Endothelial cell of umbilical vein (primary cell): ENCODE results near the gene ZNF580. TPM values are rescaled to one million over a fixed set of nuclear protein-coding genes. Genes with fewer than 3 reads are reported as not detected.

Source experiments
- BruUV-seq: library from RNA; stranded (reverse); fragments of 400-500 nt; replicated peaks from 2 replicates; lab custom pipeline; 2021; lab: Mats Ljungman, UMichigan
- CTCF ChIA-PET: fragments of 300-600, 350-600 bp; sonication (Branson Sonifier 250); formaldehyde crosslinking; loops from one replicate; lab custom pipeline; 2021; ENCODE audit warnings: antibody characterized with exemption, inconsistent platforms; lab: Charles Lee
- POLR2A ChIA-PET: fragments of 300-600, 350-600 bp; sonication (Branson Sonifier 250); formaldehyde crosslinking; loops from one replicate; lab custom pipeline; 2021; ENCODE audit warnings: antibody characterized with exemption, inconsistent platforms; lab: Charles Lee
- DNase-seq: peaks from one replicate; pipeline ENCODE4 v3.0.0-alpha.2; 2011; ENCODE audit warnings: low read depth, low spot score
- FAIRE-seq: peaks from 2 replicates; lab custom pipeline; 2011; peaks lifted over from hg19 to GRCh38; lab: Jason Lieb, UNC
- H2AFZ ChIP-seq: 2 replicates; pipeline ENCODE4 v1.6.0; 2012; ENCODE audit warnings: low read depth, low read length, control low read depth, inconsistent platforms
- H3K27ac ChIP-seq: 2 replicates; pipeline ENCODE4 v1.5.1; 2011; ENCODE audit warnings: low read depth, mild to moderate bottlenecking, control low read depth, low read length, moderate library complexity; ENCODE audit not compliant: insufficient read depth
- H3K27me3 ChIP-seq, 2 experiments: 2 replicates each; pipeline versions ENCODE4 v1.6.0 to v1.6.1; 2011; ENCODE audit warnings: low read length in 2 of 2, mixed read lengths in 1 of 2; ENCODE audit not compliant: control insufficient read depth in 2 of 2, insufficient read depth in 2 of 2
- H3K36me3 ChIP-seq, 2 experiments: 2 replicates in 1 of 2; 3 replicates in 1 of 2; pipeline ENCODE4 v1.5.1; 2011; ENCODE audit warnings: low read length in 2 of 2, mild to moderate bottlenecking in 1 of 2, moderate library complexity in 1 of 2; ENCODE audit not compliant: control insufficient read depth in 2 of 2, insufficient read depth in 2 of 2; ENCODE audit errors: extremely low read depth in 1 of 2
- H3K4me1 ChIP-seq: 3 replicates; pipeline ENCODE4 v1.5.1; 2011; ENCODE audit warnings: mild to moderate bottlenecking, low read length; ENCODE audit not compliant: control insufficient read depth, insufficient read depth; ENCODE audit errors: extremely low read depth
- H3K4me2 ChIP-seq: 2 replicates; pipeline ENCODE4 v1.6.1; 2011; ENCODE audit warnings: low read length, control low read depth, mixed read lengths; ENCODE audit not compliant: insufficient read depth
- H3K4me3 ChIP-seq, 3 experiments: fragments of 200-600 bp in 1 of 3; sonication (generic), shearing (Covaris generic) in 1 of 3; replicated peaks in 1 of 3; 2 replicates each; pipeline ENCODE4 v1.5.1; 2011 to 2016; ENCODE audit warnings: control low read depth in 3 of 3, low read length in 3 of 3, mild to moderate bottlenecking in 2 of 3, inconsistent platforms in 1 of 3, low read depth in 1 of 3, moderate library complexity in 1 of 3; ENCODE audit not compliant: insufficient read depth in 1 of 3
- H3K79me2 ChIP-seq: 2 replicates; pipeline ENCODE4 v1.6.0; 2012; ENCODE audit warnings: low read length, inconsistent platforms; ENCODE audit not compliant: control insufficient read depth, insufficient read depth
- H3K9ac ChIP-seq: replicated peaks from 2 replicates; pipeline ENCODE3; 2011; ENCODE audit warnings: low read length, control low read depth; ENCODE audit not compliant: insufficient read depth; ENCODE audit errors: extremely low read depth
- H3K9me1 ChIP-seq: replicated peaks from 3 replicates; pipeline ENCODE4 v1.6.0; 2011; ENCODE audit warnings: mild to moderate bottlenecking, low read length; ENCODE audit not compliant: control insufficient read depth, insufficient read depth; ENCODE audit errors: extremely low read depth
- H3K9me3 ChIP-seq: replicated peaks from 2 replicates; pipeline ENCODE4 v1.5.1; 2012; ENCODE audit warnings: low read length, inconsistent platforms; ENCODE audit not compliant: control insufficient read depth, insufficient read depth
- H4K20me1 ChIP-seq: replicated peaks from 2 replicates; pipeline ENCODE3; 2011; ENCODE audit warnings: mild to moderate bottlenecking, low read length; ENCODE audit not compliant: control insufficient read depth, insufficient read depth; ENCODE audit errors: extremely low read depth
- EZH2 ChIP-seq: IDR thresholded peaks from 2 replicates; pipeline ENCODE4 v1.6.1; 2012; ENCODE audit warnings: borderline replicate concordance, low read depth, mild to moderate bottlenecking, moderate library complexity, low read length, inconsistent platforms; ENCODE audit not compliant: severe bottlenecking
- FOS ChIP-seq: IDR thresholded peaks from 2 replicates; pipeline ENCODE4 v1.6.1; 2011; ENCODE audit warnings: mild to moderate bottlenecking, low read length, moderate library complexity, borderline replicate concordance; ENCODE audit not compliant: insufficient read depth
- GATA2 ChIP-seq: IDR thresholded peaks from 2 replicates; pipeline ENCODE4 v1.7.0; 2011; ENCODE audit warnings: low read depth, mild to moderate bottlenecking, moderate library complexity, mixed read lengths, low read length; ENCODE audit not compliant: insufficient read length, insufficient read depth
- JUN ChIP-seq: IDR thresholded peaks from 2 replicates; pipeline ENCODE4 v1.6.1; 2011; ENCODE audit warnings: borderline replicate concordance, low read depth; ENCODE audit not compliant: insufficient read length, insufficient read depth
- MYC ChIP-seq: IDR thresholded peaks from one replicate; pipeline ENCODE4 v1.6.1; 2011; ENCODE audit warnings: mild to moderate bottlenecking, low read depth, low read length
- POLR2A ChIP-seq: IDR thresholded peaks from 2 replicates; pipeline ENCODE4 v1.6.1; 2012; ENCODE audit warnings: low read depth, mild to moderate bottlenecking, control low read depth, low read length
- POLR2AphosphoS5 ChIP-seq: IDR thresholded peaks from 2 replicates; pipeline ENCODE4 v1.6.1; 2012; ENCODE audit warnings: low read depth, mild to moderate bottlenecking, control low read depth, low read length, moderate library complexity; ENCODE audit not compliant: insufficient read depth
- dilution Hi-C: fragments of 300-500 bp; cut with MboI; formaldehyde crosslinking; loops from one replicate; pipeline ENCODE4 v1.15.0; 2019; ENCODE audit warnings: low sequenced_read_pairs; ENCODE audit not compliant: extremely low pct_ligation_motif_present
- intact Hi-C: fragments of 100-400 bp; cut with micrococcal nuclease; formaldehyde crosslinking; loops from one replicate; pipeline ENCODE4 v1.10.0; 2022
- polyA plus RNA-seq, 4 experiments: library from polyadenylated mRNA; depleted of rRNA in 3 of 4; stranded (reverse) in 3 of 4; unstranded in 1 of 4; fragments of >200 nt; gene quantifications; 2 replicates each; pipeline versions ENCODE4 v1.2.1 to v1.2.3, GENCODE V29; 2011 to 2012; ENCODE audit warnings: missing spikeins in 1 of 4
- total RNA-seq: library from RNA; stranded (reverse); gene quantifications from 2 replicates; pipeline ENCODE4 v1.2.3, GENCODE V29; 2021
- TF ChIP-seq, protein P1 (sequence below): IDR thresholded peaks from 2 replicates; pipeline ENCODE4 v1.6.1; 2011; ENCODE audit not compliant: insufficient read depth, insufficient read length
- TF ChIP-seq, protein P2 (sequence below), 2 donors: IDR thresholded peaks; 1 replicate in 1 of 2; 2 replicates in 1 of 2; pipeline ENCODE4 v1.5.1; 2011; ENCODE audit warnings: low read length in 2 of 2, mild to moderate bottlenecking in 2 of 2, moderate library complexity in 2 of 2, control low read depth in 1 of 2, inconsistent platforms in 1 of 2, low read depth in 1 of 2; ENCODE audit not compliant: insufficient read depth in 1 of 2; ENCODE audit errors: extremely low read depth in 1 of 2

The ZNF580 gene
- total and polyA plus RNA-seq, 2 donors (not counting 3 experiments of a cell fraction or from before 2014, with no cell fraction given): 13.7 to 41.1 TPM

DNA sequence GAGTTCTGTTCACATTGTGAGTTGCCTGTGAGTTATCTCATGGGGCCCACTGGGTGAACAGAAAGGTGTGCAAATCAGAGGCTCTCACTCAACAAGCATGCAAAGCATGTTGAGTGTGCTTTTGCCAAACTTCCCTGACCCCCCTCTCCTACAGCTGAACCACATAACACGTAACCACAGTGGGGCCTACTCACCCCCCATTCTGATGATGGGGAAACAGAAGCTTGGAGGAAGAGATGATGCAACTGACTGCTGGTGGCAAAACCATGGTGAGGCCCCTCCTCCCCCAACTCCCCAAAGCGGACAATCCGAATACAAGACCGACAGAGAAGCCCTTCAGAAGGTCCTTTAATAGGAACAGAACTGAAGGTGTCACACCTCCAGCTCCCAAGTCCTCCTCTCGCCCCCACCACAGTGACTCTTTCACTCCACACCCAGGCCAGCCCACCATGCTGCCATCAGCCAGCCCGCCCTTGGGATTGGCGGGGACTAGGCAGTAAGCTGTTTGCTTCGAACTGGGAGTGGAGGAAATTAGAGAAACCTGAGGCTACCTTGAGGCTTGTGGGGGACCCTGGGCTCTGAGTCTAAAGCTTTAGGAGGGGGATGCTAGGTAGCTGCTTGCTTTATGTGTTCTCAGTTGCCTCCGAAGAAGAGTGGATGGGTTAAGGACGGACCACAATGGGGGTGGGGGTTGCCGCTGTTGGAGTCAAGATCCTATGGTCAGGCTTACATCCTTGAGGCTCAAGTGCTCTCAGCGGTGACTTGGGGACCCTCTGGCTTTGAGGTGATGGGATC, 20.2 kb upstream of the ZNF580 start:
- DNase-seq: no peak
- Histone ChIP-seq H3K4me2 (no peak overlapping the region), H3K79me2 (no peaks in the 10 kb centered on the region), H2AFZ (no peak overlapping the region), H3K9me3 (no peaks in the 10 kb centered on the region), H3K9ac (no peak overlapping the region), H3K4me3 (no peak overlapping the region), H3K36me3 (peaks cover 0 to 12% of the 10 kb centered on the region in 2 experiments), H3K4me1 (peaks cover 8% of the 10 kb centered on the region), H4K20me1 (no peaks in the 10 kb centered on the region), H3K9me1 (no peaks in the 10 kb centered on the region), H3K27me3 (no peaks in the 10 kb centered on the region), H3K27ac (no peak overlapping the region)
- ChIA-PET POLR2A (no interaction called here), CTCF (interaction anchor here (1.2 to 1.4 kb wide), 2 partner anchors 11 to 12 kb away, joined by 3 read pairs; no protein-coding TSS in a partner anchor)
- intact Hi-C loops (no loop called here), dilution Hi-C loops (no loop called here)
- TF ChIP-seq EZH2: no peak
- TF ChIP-seq GATA2: no peak
- TF ChIP-seq, protein P1, sequence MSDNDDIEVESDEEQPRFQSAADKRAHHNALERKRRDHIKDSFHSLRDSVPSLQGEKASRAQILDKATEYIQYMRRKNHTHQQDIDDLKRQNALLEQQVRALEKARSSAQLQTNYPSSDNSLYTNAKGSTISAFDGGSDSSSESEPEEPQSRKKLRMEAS: no peak
- no peak for TF ChIP-seq FOS
- TF ChIP-seq, protein P2, sequence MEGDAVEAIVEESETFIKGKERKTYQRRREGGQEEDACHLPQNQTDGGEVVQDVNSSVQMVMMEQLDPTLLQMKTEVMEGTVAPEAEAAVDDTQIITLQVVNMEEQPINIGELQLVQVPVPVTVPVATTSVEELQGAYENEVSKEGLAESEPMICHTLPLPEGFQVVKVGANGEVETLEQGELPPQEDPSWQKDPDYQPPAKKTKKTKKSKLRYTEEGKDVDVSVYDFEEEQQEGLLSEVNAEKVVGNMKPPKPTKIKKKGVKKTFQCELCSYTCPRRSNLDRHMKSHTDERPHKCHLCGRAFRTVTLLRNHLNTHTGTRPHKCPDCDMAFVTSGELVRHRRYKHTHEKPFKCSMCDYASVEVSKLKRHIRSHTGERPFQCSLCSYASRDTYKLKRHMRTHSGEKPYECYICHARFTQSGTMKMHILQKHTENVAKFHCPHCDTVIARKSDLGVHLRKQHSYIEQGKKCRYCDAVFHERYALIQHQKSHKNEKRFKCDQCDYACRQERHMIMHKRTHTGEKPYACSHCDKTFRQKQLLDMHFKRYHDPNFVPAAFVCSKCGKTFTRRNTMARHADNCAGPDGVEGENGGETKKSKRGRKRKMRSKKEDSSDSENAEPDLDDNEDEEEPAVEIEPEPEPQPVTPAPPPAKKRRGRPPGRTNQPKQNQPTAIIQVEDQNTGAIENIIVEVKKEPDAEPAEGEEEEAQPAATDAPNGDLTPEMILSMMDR (IDR thresholded peaks at IDR 0.05; ENCODE audit: extremely low read depth in 1 of 2, insufficient read depth in 1 of 2, low read depth in 1 of 2, low read length in 2 of 2): no peak
- TF ChIP-seq POLR2A: no peak
- no peak for TF ChIP-seq JUN
- TF ChIP-seq POLR2AphosphoS5: no peak
- TF ChIP-seq MYC: no peak
- FAIRE-seq: no peak
- no TSS peak for BruUV-seq
